HG03196 (cell line): ENCODE data around the gene ZAP70.

Source experiments
- ATAC-seq: cut with Tn5 transposase; IDR thresholded peaks from one replicate; pipeline ENCODE4 v1.9.1; 2021; ENCODE audit not compliant: unreplicated experiment

Gene ZAP70

GRCh38 chr2:97775074-97775473 lies 61.7 kb downstream of the ZAP70 start:
- no peak for ATAC-seq

- ATAC-seq = no peak
These were observed 65.8 kb downstream of the ZAP70 start for GRCh38 chr2:97779141-97779540.

- no peak for ATAC-seq
These were observed 68.6 kb downstream of the ZAP70 start for GRCh38 chr2:97781981-97782380.

GRCh38 chr2:97784953-97785352 lies 71.6 kb downstream of the ZAP70 start:
- no peak for ATAC-seq

- no peak for ATAC-seq
These were observed 72.4 kb downstream of the ZAP70 start for GRCh38 chr2:97785818-97786217.

GRCh38 chr2:97788986-97789644 lies 75.7 kb downstream of the ZAP70 start:
- ATAC-seq = no peak
